GM21619 (cell line): ENCODE results near the gene CEBPA.
A peak's percentile ranks its signal among the peaks of the same experiment; 100 is the strongest.

ENCODE experiments used
- ATAC-seq: cut with Tn5 transposase; IDR thresholded peaks from one replicate; pipeline ENCODE4 v1.9.1; 2021; ENCODE audit not compliant: unreplicated experiment

Gene CEBPA

GRCh38 chr19:33302175-33302973 is at the start of gene CEBPA:
TSS of gene CEBPA (minus strand) at chr19:33302534. CDS start at chr19:33302414, 120 bp downstream.
- peak; percentile 75 for ATAC-seq

- ATAC-seq = no peak
Observed at GRCh38 chr19:33350538-33351309, 48.4 kb upstream of the CEBPA start.

- no peak for ATAC-seq
Observed at GRCh38 chr19:33349319-33350289, 47.3 kb upstream of the CEBPA start.

GRCh38 chr19:33348301-33349010 is 46.1 kb upstream of the CEBPA start:
- no peak for ATAC-seq

GRCh38 chr19:33347300-33347699 is 45.0 kb upstream of the CEBPA start:
- no peak for ATAC-seq

- ATAC-seq = no peak
Observed at GRCh38 chr19:33346665-33347064, 44.3 kb upstream of the CEBPA start.

- no peak for ATAC-seq
Observed at GRCh38 chr19:33345163-33345562, 42.8 kb upstream of the CEBPA start.

GRCh38 chr19:33344573-33344925 is 42.2 kb upstream of the CEBPA start:
- no peak for ATAC-seq

- ATAC-seq = no peak
Observed at GRCh38 chr19:33343859-33344572, 41.7 kb upstream of the CEBPA start.

- ATAC-seq = no peak
Observed at GRCh38 chr19:33343301-33343700, 41.0 kb upstream of the CEBPA start.

- no peak for ATAC-seq
Observed at GRCh38 chr19:33340991-33341390, 38.7 kb upstream of the CEBPA start.

- ATAC-seq = no peak
Observed at GRCh38 chr19:33339016-33339984, 37.0 kb upstream of the CEBPA start.

- ATAC-seq = no peak
Observed at GRCh38 chr19:33335446-33335845, 33.1 kb upstream of the CEBPA start.

GRCh38 chr19:33334271-33334670 is 31.9 kb upstream of the CEBPA start:
- no peak for ATAC-seq

- no peak for ATAC-seq
Observed at GRCh38 chr19:33333642-33334041, 31.3 kb upstream of the CEBPA start.

- no peak for ATAC-seq
Observed at GRCh38 chr19:33333151-33333550, 30.8 kb upstream of the CEBPA start.

GRCh38 chr19:33332248-33332647 is 29.9 kb upstream of the CEBPA start:
- no peak for ATAC-seq

- no peak for ATAC-seq
Observed at GRCh38 chr19:33329736-33330135, 27.4 kb upstream of the CEBPA start.

GRCh38 chr19:33329060-33329459 is 26.7 kb upstream of the CEBPA start:
- no peak for ATAC-seq
